ENCODE measurements around the gene ZNF556. TPM values are rescaled to one million over a fixed set of nuclear protein-coding genes. Genes with fewer than 3 reads are reported as not detected.
A peak's percentile ranks its signal among the peaks of the same experiment; 100 is the strongest.

The ZNF556 gene
- total RNA-seq, 1 donor from 2014 or later: 2.4 TPM

DNA sequence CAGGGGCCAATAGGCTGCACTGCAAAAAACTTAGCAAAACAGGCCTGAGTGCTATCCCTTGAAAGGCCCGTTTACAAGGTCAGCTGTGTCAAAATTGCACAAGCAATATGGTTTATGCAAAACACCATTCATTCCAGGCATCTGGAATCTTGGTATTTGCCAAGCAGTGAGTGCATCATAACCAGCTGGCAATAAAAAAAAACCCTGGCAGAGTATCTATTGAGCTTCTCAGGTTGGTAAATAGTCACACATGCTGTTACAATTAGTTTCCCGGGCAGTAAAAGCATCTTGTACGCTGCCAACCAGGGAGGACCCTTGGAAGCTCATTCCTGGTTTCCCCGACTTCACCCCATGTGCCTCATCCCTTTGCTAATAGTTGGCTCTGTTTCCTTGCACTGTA lies 56.4 kb downstream of the ZNF556 start:
- peak; percentile 58 for DNase-seq (ENCODE audit: low read depth)
- peaks cover 2% of the 10 kb centered on the region for H3K36me3 ChIP-seq (ENCODE audit: control insufficient read depth, insufficient read depth, low read length)
- H3K4me3 ChIP-seq (ENCODE audit: low read depth, low read length): no peak overlapping the region
- FAIRE-seq: no peak
- TF ChIP-seq, protein P1, sequence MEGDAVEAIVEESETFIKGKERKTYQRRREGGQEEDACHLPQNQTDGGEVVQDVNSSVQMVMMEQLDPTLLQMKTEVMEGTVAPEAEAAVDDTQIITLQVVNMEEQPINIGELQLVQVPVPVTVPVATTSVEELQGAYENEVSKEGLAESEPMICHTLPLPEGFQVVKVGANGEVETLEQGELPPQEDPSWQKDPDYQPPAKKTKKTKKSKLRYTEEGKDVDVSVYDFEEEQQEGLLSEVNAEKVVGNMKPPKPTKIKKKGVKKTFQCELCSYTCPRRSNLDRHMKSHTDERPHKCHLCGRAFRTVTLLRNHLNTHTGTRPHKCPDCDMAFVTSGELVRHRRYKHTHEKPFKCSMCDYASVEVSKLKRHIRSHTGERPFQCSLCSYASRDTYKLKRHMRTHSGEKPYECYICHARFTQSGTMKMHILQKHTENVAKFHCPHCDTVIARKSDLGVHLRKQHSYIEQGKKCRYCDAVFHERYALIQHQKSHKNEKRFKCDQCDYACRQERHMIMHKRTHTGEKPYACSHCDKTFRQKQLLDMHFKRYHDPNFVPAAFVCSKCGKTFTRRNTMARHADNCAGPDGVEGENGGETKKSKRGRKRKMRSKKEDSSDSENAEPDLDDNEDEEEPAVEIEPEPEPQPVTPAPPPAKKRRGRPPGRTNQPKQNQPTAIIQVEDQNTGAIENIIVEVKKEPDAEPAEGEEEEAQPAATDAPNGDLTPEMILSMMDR (IDR thresholded peaks at IDR 0.05; ENCODE audit: insufficient read depth, low read length, severe bottlenecking): no peak
- no peaks in the 10 kb centered on the region for H3K27me3 ChIP-seq (ENCODE audit: control insufficient read depth, insufficient read depth, low read length)

DNA sequence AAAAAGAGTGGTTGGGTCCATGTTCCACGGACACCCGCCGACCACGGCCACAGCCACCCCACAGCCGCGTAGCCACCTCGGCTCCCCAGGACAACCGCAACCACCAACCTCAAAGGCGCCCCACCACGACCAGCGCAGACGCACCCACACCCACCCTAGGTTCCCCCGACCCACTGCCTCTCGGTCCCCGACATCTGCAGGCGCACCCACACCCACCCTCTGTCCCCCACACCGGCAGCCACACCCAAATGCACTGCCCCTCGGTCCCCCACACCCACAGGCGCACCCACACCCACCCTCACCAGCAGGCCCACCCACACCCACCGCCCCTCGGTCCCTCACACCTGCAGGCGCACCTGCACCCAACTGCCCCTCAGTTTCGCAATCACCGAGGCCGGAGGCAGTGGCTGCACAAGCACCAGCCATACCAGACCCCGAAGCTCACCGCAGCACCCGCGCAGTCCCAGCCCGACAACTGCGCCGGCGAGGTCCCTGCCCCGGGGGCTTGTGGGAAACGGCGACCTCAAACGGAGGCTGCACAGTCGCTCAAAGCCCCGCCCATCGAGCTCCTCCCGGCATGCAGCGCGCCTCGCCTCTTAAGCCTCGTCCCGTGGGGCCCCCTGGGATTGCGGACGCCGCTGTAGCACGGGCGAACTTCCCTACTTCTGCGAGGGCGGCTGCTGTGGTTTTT lies 59.4 kb downstream of the ZNF556 start:
- FAIRE-seq (no peak), DNase-seq (ENCODE audit: low read depth) (no peak)
- TF ChIP-seq, protein P1 (IDR thresholded peaks at IDR 0.05; ENCODE audit: insufficient read depth, low read length, severe bottlenecking): no peak
- Histone ChIP-seq H3K36me3 (ENCODE audit: control insufficient read depth, insufficient read depth, low read length) (no peaks in the 10 kb centered on the region), H3K27me3 (ENCODE audit: control insufficient read depth, insufficient read depth, low read length) (no peaks in the 10 kb centered on the region), H3K4me3 (ENCODE audit: low read depth, low read length) (no peak overlapping the region)

DNA sequence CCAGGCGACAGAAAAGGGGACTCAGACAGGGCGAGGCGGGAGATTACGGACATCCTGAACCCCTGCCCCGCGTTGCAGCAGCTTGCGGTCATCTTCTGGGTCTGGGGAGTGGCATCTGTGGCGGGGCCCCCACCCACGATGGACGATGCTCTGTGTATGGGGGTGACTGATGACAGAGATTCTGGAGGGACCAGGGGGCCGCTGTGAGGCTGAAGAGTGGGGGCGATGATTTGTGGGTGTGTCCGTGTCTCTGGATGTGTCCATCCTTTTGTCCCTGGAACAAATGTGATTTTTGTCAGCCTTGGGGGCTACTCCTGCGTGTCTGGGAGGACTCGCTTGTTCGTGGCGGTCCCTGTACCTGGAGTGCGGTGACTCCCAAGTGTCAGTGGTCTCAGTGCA lies 59.9 kb downstream of the ZNF556 start:
- H3K36me3 ChIP-seq (ENCODE audit: control insufficient read depth, insufficient read depth, low read length): no peaks in the 10 kb centered on the region
- no peak overlapping the region for H3K4me3 ChIP-seq (ENCODE audit: low read depth, low read length)
- TF ChIP-seq, protein P1 (IDR thresholded peaks at IDR 0.05; ENCODE audit: insufficient read depth, low read length, severe bottlenecking): no peak
- FAIRE-seq (no peak), DNase-seq (ENCODE audit: low read depth) (no peak)
- no peaks in the 10 kb centered on the region for H3K27me3 ChIP-seq (ENCODE audit: control insufficient read depth, insufficient read depth, low read length)

Other genes starting within 250 kb of the ZNF556 start
- gene GNG7, start 164.6 kb upstream of the ZNF556 start, total RNA-seq: under 0.01 TPM in 2 replicates
- gene DIRAS1, start 146.0 kb upstream of the ZNF556 start, total RNA-seq: under 0.01 TPM in 2 replicates
- gene SLC39A3, start 127.3 kb upstream of the ZNF556 start, total RNA-seq: 24.0 and 38.9 TPM in 2 replicates
- gene SGTA, start 84.1 kb upstream of the ZNF556 start, total RNA-seq: 19.7 and 26.5 TPM in 2 replicates
- gene THOP1, start 81.8 kb upstream of the ZNF556 start, total RNA-seq: 55.6 and 86.4 TPM in 2 replicates
- gene ZNF554, start 47.5 kb upstream of the ZNF556 start, total RNA-seq: 3.2 and 3.9 TPM in 2 replicates
- 4.6 and 4.7 TPM in 2 replicates for gene ZNF555, start 25.9 kb upstream of the ZNF556 start, total RNA-seq
- gene ZNF57, start 33.6 kb downstream of the ZNF556 start, total RNA-seq: 11.1 and 11.6 TPM in 2 replicates
- gene ZNF77, start 77.6 kb downstream of the ZNF556 start, total RNA-seq: 7.9 and 9.2 TPM in 2 replicates
- gene TLE6, start 110.2 kb downstream of the ZNF556 start, total RNA-seq: under 0.01 TPM in 1 of 2 replicates, not detected in the other
- 0.53 and 1.0 TPM in 2 replicates for gene TLE2, start 161.9 kb downstream of the ZNF556 start, total RNA-seq
- 144 and 200 TPM in 2 replicates for gene TLE5, start 195.2 kb downstream of the ZNF556 start, total RNA-seq
- 47.9 and 48.1 TPM in 2 replicates for gene GNA11, start 227.0 kb downstream of the ZNF556 start, total RNA-seq

Data from bronchial epithelial cell (primary cell).